ENCODE results near the gene GKAP1. TPM values are rescaled to one million over a fixed set of nuclear protein-coding genes. Genes with fewer than 3 reads are reported as not detected.

Gene GKAP1
- total and polyA plus RNA-seq, 2 of the 13 experiments (the other 11 are each of a cell fraction or from before 2014, with no cell fraction given), result 5.6 to 6.1 TPM

- TF ChIP-seq MAFK (conservative IDR thresholded peaks at IDR 0.05 in 1 of 2, IDR thresholded peaks at IDR 0.05 in 1 of 2; ENCODE audit: low read length in 2 of 2), result no peak
- no peak for TF ChIP-seq HES4 (CRISPR knock-in tag; IDR thresholded peaks at IDR 0.05; ENCODE audit: borderline replicate concordance)
- TF ChIP-seq JARID2 (CRISPR knock-in tag; IDR thresholded peaks at IDR 0.05; ENCODE audit: insufficient replicate concordance), result no peak
These were observed 23.5 kb downstream of the GKAP1 start (continued) for GRCh38 chr9:83794051-83794450.

DNA sequence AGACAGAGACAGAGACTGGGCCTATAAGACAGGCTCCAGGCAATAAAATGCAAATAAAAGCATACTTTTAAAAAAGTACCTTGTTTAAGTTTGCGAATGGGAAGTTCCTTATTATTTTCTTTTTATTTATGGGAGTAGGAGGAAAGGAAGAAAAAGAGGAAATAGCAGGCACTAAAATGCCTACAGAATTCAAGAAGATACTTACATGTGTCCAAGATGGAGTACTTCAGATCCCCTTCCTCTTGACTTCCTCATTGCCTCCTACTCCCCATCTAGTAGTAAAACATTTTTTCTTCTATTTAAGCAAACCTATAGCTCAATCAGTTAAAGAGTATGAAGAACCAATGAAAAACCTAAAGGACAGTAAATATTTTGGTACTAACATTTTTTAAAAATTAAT lies 24.8 kb downstream of the GKAP1 start:
- no peaks in the 10 kb centered on the region for H3K9me3 ChIP-seq (ENCODE audit: low read length)
- intact Hi-C loops (cut with micrococcal nuclease; ENCODE audit: unreplicated experiment), result no loop called here
- DNase-seq (ENCODE audit: low spot score), result no peak
- no TSS peak for BruUV-seq (replicated peaks)
- WGBS (ENCODE audit: low lambda C conversion rate), result 90% methylated on average over 1 of the region's 1 CpG
- H3K4me2 ChIP-seq (ENCODE audit: low read depth, low read length), result no peak overlapping the region
- ATAC-seq, result no peak
- H2AFZ ChIP-seq (ENCODE audit: low read length), result no peak overlapping the region
- in situ Hi-C loops (cut with HindIII; ENCODE audit: extremely low pct_ligation_motif_present, low pct_unique_long_range_greater_than_20kb), result no loop called here
- H3K27ac ChIP-seq (ENCODE audit: extremely low read length, insufficient read depth, low read length), result no peak overlapping the region
- no peaks in the 10 kb centered on the region for H3K79me2 ChIP-seq (ENCODE audit: insufficient read depth, low read length)
- no peaks in the 10 kb centered on the region for H3K27me3 ChIP-seq (ENCODE audit: control insufficient read depth in 1 of 2, insufficient read depth in 2 of 2, low read length in 2 of 2)
- POLR2A ChIA-PET, result no interaction called here
- peaks cover 0 to 9% of the 10 kb centered on the region in 2 experiments; a peak in 2 of 5 replicates for H3K36me3 ChIP-seq (replicated peaks in 1 of 2; ENCODE audit: control insufficient read depth in 1 of 2, insufficient read depth in 2 of 2, low read length in 2 of 2)
- no peak overlapping the region for H3K4me3 ChIP-seq (replicated peaks in 1 of 3; ENCODE audit: insufficient read depth in 1 of 3, low read depth in 2 of 3, low read length in 3 of 3)
- no peaks in the 10 kb centered on the region for H4K20me1 ChIP-seq (ENCODE audit: insufficient read depth, low read length)
- no peaks in the 10 kb centered on the region for H3K4me1 ChIP-seq (ENCODE audit: insufficient read depth, low read length)
- FAIRE-seq, result no peak
- no peak overlapping the region for H3K9ac ChIP-seq (ENCODE audit: insufficient read depth, low read depth, low read length)
- CTCF ChIA-PET (ENCODE audit: low intra/inter-chr PET ratio, low total read pairs), result no interaction called here
- TF ChIP-seq ZNF713 (CRISPR knock-in tag; IDR thresholded peaks at IDR 0.05), result no peak
- no peak for TF ChIP-seq STAG1 (CRISPR knock-in tag; IDR thresholded peaks at IDR 0.05)
- TF ChIP-seq, protein P1, sequence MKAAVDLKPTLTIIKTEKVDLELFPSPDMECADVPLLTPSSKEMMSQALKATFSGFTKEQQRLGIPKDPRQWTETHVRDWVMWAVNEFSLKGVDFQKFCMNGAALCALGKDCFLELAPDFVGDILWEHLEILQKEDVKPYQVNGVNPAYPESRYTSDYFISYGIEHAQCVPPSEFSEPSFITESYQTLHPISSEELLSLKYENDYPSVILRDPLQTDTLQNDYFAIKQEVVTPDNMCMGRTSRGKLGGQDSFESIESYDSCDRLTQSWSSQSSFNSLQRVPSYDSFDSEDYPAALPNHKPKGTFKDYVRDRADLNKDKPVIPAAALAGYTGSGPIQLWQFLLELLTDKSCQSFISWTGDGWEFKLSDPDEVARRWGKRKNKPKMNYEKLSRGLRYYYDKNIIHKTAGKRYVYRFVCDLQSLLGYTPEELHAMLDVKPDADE (CRISPR knock-in tag; IDR thresholded peaks at IDR 0.05), result no peak
- TF ChIP-seq, protein P2, sequence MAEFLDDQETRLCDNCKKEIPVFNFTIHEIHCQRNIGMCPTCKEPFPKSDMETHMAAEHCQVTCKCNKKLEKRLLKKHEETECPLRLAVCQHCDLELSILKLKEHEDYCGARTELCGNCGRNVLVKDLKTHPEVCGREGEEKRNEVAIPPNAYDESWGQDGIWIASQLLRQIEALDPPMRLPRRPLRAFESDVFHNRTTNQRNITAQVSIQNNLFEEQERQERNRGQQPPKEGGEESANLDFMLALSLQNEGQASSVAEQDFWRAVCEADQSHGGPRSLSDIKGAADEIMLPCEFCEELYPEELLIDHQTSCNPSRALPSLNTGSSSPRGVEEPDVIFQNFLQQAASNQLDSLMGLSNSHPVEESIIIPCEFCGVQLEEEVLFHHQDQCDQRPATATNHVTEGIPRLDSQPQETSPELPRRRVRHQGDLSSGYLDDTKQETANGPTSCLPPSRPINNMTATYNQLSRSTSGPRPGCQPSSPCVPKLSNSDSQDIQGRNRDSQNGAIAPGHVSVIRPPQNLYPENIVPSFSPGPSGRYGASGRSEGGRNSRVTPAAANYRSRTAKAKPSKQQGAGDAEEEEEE (CRISPR knock-in tag; IDR thresholded peaks at IDR 0.05; ENCODE audit: borderline replicate concordance), result no peak
- no peak for TF ChIP-seq ATAD3A (CRISPR knock-in tag; IDR thresholded peaks at IDR 0.05)
- no peak for TF ChIP-seq ZNF646 (CRISPR knock-in tag; IDR thresholded peaks at IDR 0.05)
- no peak for TF ChIP-seq PPARG (CRISPR knock-in tag; conservative IDR thresholded peaks at IDR 0.05)
- no peak for TF ChIP-seq CENPT (CRISPR knock-in tag; IDR thresholded peaks at IDR 0.05; ENCODE audit: low read depth)
- TF ChIP-seq MIXL1 (CRISPR knock-in tag; IDR thresholded peaks at IDR 0.05), result no peak
- no peak for TF ChIP-seq PRPF4 (IDR thresholded peaks at IDR 0.05; ENCODE audit: low read depth, low read length, poor library complexity, severe bottlenecking)
- TF ChIP-seq TAF1 (CRISPR knock-in tag; IDR thresholded peaks at IDR 0.05), result no peak
- TF ChIP-seq GABPB1 (CRISPR knock-in tag; IDR thresholded peaks at IDR 0.05), result no peak
- no peak for TF ChIP-seq ZNF253 (CRISPR knock-in tag; IDR thresholded peaks at IDR 0.05; ENCODE audit: borderline replicate concordance)

All from HepG2 (cell line).